Measurements from ENCODE around the gene TBX4.

TBX4 gene

GRCh38 chr17:61452301-61453290 is at the start of gene TBX4:
TSS of gene TBX4 (plus strand) at chr17:61452422. CDS start at chr17:61456491, 4,069 bp downstream.
- DNase-seq (ENCODE audit: low read depth): no peak

GRCh38 chr17:61402978-61403800 is 49.0 kb upstream of the TBX4 start:
- DNase-seq (ENCODE audit: low read depth): no peak

- DNase-seq (ENCODE audit: low read depth): no peak
These were observed 48.2 kb upstream of the TBX4 start for GRCh38 chr17:61403801-61404662.

- no peak for DNase-seq (ENCODE audit: low read depth)
These were observed 47.6 kb upstream of the TBX4 start for GRCh38 chr17:61404663-61404912.

- no peak for DNase-seq (ENCODE audit: low read depth)
These were observed 47.1 kb upstream of the TBX4 start for GRCh38 chr17:61404913-61405685.

GRCh38 chr17:61405686-61406536 is 46.3 kb upstream of the TBX4 start:
- no peak for DNase-seq (ENCODE audit: low read depth)

GRCh38 chr17:61406537-61406845 is 45.7 kb upstream of the TBX4 start:
- DNase-seq (ENCODE audit: low read depth): no peak

- DNase-seq (ENCODE audit: low read depth): no peak
These were observed 45.0 kb upstream of the TBX4 start for GRCh38 chr17:61406971-61407911.

- no peak for DNase-seq (ENCODE audit: low read depth)
These were observed 43.8 kb upstream of the TBX4 start for GRCh38 chr17:61408151-61409041.

- no peak for DNase-seq (ENCODE audit: low read depth)
These were observed 42.7 kb upstream of the TBX4 start for GRCh38 chr17:61409301-61410112.

GRCh38 chr17:61410141-61411010 is 41.8 kb upstream of the TBX4 start:
- DNase-seq (ENCODE audit: low read depth): no peak

GRCh38 chr17:61411011-61411260 is 41.3 kb upstream of the TBX4 start:
- DNase-seq (ENCODE audit: low read depth): no peak

- no peak for DNase-seq (ENCODE audit: low read depth)
These were observed 40.7 kb upstream of the TBX4 start for GRCh38 chr17:61411261-61412142.

GRCh38 chr17:61412143-61412859 is 39.9 kb upstream of the TBX4 start:
- no peak for DNase-seq (ENCODE audit: low read depth)
